ENCODE data around the gene MAML1. TPM values are rescaled to one million over a fixed set of nuclear protein-coding genes. Genes with fewer than 3 reads are reported as not detected.

Gene MAML1
- total RNA-seq, 4 donors from 2014 or later: 27.0 to 38.1 (median 31.9) TPM

- Histone ChIP-seq H3K4me3 (peak overlapping the region; percentile 56 to 68 (median 64)), H3K9me3 (no peaks in the 10 kb centered on the region), H3K36me3 (peaks cover 2 to 43% (median 14%) of the 10 kb centered on the region in 3 donors), H3K4me1 (peaks cover 0 to 50% (median 39%) of the 10 kb centered on the region in 4 donors), H3K27ac (peak overlapping the region; percentile 71 to 92 (median 84)), H3K27me3 (no peaks in the 10 kb centered on the region)
- DNase-seq (ENCODE audit: low spot score in 2 of 2): peak; percentile 55 to 64
- WGBS, 2 donors: 7% methylated on average over 29 to 40 of the region's 113 CpGs
- peak in 1 of 2 donors; percentile 29 for TF ChIP-seq POLR2A (IDR thresholded peaks at IDR 0.05)
- TF ChIP-seq CTCF (IDR thresholded peaks at IDR 0.05): peak; percentile 79 to 96 (median 95)
- peak in 1 of 2 donors; percentile 76 for TF ChIP-seq EP300 (IDR thresholded peaks at IDR 0.05)
These were observed 63.5 kb downstream of the MAML1 start for GRCh38 chr5:179795863-179796833.

- peaks cover 2 to 47% (median 14%) of the 10 kb centered on the region in 3 donors for H3K36me3 ChIP-seq
- whole genome bisulfite sequencing, 2 donors: 81% methylated on average over 21 of the region's 21 CpGs
- H3K4me3 ChIP-seq: peak overlapping the region in 3 of 4 donors; percentile 56 to 65 (median 63)
- peak overlapping the region; percentile 71 to 92 (median 84) for H3K27ac ChIP-seq
- no peak for DNase-seq (ENCODE audit: low spot score in 2 of 2)
- TF ChIP-seq CTCF (IDR thresholded peaks at IDR 0.05) (no peak), POLR2A (IDR thresholded peaks at IDR 0.05) (no peak), EP300 (IDR thresholded peaks at IDR 0.05) (no peak)
- H3K4me1 ChIP-seq: peaks cover 0 to 58% (median 41%) of the 10 kb centered on the region in 4 donors
- no peaks in the 10 kb centered on the region for H3K9me3 ChIP-seq
- H3K27me3 ChIP-seq: no peaks in the 10 kb centered on the region
These were observed 64.4 kb downstream of the MAML1 start for GRCh38 chr5:179796877-179797608.

- Histone ChIP-seq H3K4me3 (no peak overlapping the region), H3K9me3 (no peaks in the 10 kb centered on the region), H3K4me1 (peaks cover 0 to 58% (median 47%) of the 10 kb centered on the region in 4 donors), H3K36me3 (peaks cover 2 to 47% (median 14%) of the 10 kb centered on the region in 3 donors), H3K27me3 (no peaks in the 10 kb centered on the region), H3K27ac (no peak overlapping the region)
- WGBS, 2 donors: 90 to 94% methylated on average over 23 to 30 of the region's 30 CpGs
- no peak for DNase-seq (ENCODE audit: low spot score in 2 of 2)
- TF ChIP-seq POLR2A (IDR thresholded peaks at IDR 0.05) (no peak), EP300 (IDR thresholded peaks at IDR 0.05) (no peak), CTCF (IDR thresholded peaks at IDR 0.05) (no peak)
These were observed 65.1 kb downstream of the MAML1 start for GRCh38 chr5:179797741-179798140.

GRCh38 chr5:179798144-179798770 is 65.6 kb downstream of the MAML1 start:
- 89 to 90% methylated on average over 19 to 21 of the region's 23 CpGs for WGBS, 2 donors
- Histone ChIP-seq H3K36me3 (peaks cover 2 to 47% (median 14%) of the 10 kb centered on the region in 3 donors), H3K4me3 (no peak overlapping the region), H3K27ac (no peak overlapping the region), H3K9me3 (no peaks in the 10 kb centered on the region), H3K27me3 (no peaks in the 10 kb centered on the region), H3K4me1 (peaks cover 0 to 58% (median 48%) of the 10 kb centered on the region in 4 donors)
- no peak for DNase-seq (ENCODE audit: low spot score in 2 of 2)
- TF ChIP-seq POLR2A (IDR thresholded peaks at IDR 0.05) (no peak), EP300 (IDR thresholded peaks at IDR 0.05) (no peak), CTCF (IDR thresholded peaks at IDR 0.05) (no peak)
